Hair follicle dermal papilla cell (primary cell): Measurements from ENCODE around the gene PNPLA8. TPM values are rescaled to one million over a fixed set of nuclear protein-coding genes. Genes with fewer than 3 reads are reported as not detected.

ENCODE experiments used
- total RNA-seq: library from RNA; depleted of rRNA; stranded (reverse); fragments of >200 nt; gene quantifications from 2 replicates; pipeline ENCODE4 v1.2.3, GENCODE V29; 2012

The PNPLA8 gene, protein sequence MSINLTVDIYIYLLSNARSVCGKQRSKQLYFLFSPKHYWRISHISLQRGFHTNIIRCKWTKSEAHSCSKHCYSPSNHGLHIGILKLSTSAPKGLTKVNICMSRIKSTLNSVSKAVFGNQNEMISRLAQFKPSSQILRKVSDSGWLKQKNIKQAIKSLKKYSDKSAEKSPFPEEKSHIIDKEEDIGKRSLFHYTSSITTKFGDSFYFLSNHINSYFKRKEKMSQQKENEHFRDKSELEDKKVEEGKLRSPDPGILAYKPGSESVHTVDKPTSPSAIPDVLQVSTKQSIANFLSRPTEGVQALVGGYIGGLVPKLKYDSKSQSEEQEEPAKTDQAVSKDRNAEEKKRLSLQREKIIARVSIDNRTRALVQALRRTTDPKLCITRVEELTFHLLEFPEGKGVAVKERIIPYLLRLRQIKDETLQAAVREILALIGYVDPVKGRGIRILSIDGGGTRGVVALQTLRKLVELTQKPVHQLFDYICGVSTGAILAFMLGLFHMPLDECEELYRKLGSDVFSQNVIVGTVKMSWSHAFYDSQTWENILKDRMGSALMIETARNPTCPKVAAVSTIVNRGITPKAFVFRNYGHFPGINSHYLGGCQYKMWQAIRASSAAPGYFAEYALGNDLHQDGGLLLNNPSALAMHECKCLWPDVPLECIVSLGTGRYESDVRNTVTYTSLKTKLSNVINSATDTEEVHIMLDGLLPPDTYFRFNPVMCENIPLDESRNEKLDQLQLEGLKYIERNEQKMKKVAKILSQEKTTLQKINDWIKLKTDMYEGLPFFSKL
- total RNA-seq: 30.4 and 30.7 TPM in 2 replicates

DNA sequence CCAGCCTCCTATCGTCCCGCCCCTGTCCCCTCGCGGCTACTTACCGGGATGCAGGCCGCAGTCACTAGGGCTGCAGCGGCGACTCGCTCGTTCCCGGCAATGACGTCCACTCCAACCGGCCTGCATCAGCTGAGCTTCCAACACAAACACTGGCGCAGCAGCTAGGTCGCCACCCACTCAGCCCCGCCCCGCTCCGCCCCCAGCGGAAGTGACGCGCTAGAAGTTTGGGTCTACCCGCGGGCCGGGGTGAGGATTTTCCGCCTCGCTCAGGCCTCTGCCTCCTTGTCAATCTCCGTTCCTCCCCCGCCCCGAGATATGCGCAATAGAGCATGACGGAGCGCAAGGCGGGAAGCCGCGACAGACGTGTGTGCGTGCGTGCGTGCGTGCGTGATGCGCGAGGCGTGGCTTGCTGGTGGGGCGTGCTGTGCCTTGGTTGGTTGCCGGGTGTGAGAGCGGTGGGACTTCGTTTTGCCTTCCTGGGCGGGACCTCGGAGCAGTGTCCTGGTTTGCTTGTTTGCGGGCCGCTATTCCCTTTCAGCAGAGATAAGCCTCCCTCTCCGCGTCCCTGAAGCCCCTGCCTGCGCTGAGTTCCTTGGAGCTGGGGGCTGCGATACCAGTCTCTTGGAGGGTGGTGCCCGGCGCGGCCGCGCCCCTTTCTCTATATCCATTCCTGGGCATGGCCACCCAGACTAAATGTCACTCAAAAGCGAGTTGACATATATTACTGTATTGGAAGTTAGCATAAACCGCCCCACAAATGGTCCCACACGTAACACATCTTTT is at the start of gene PNPLA8:
Gene PNPLA8, minus strand, starts transcription at position 151 of the 783 bp plus-strand sequence. CDS start 10,644 bp downstream, outside the sequence.

DNA sequence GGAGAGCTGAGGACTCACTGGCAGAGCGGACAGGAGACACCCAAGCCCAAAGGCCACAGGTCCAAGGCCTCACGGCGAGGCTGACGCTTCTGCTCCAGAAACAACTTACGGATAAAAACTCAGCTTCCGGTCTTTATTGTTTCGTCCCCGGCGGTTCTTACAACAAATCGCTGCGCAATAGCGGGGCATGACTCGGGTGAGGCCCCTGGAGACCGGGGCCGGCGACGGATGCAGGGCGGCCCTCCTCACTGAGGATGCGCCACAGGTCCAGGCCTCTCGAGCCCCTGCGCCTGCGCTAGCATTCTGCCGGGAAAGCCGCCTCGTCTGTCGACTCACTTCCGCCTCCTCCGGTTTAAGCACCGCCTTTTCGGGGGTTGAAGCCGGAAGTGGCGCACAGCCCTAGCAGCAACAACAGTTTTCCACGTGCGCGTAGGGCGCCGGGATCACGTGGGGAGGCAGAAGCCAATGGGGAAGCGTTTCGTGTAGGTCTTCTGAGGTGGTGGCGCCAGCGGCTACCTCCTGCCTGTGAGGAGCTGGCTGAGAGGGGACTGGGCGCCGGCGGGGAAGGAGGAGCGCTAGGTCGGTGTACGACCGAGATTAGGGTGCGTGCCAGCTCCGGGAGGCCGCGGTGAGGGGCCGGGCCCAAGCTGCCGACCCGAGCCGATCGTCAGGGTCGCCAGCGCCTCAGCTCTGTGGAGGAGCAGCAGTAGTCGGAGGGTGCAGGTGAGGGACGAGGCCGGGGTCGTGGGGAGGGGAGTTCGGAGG is 43.6 kb upstream of the PNPLA8 start, which contains the start of the genes DNAJB9 and THAP5:
Gene DNAJB9, plus strand, starts transcription at position 494 of the 765 bp plus-strand sequence. CDS start 1,853 bp downstream, outside the sequence.
Gene THAP5, minus strand, starts transcription at position 326 of the 765 bp plus-strand sequence. Its CDS starts 137 bp downstream, at position 189.

DNA sequence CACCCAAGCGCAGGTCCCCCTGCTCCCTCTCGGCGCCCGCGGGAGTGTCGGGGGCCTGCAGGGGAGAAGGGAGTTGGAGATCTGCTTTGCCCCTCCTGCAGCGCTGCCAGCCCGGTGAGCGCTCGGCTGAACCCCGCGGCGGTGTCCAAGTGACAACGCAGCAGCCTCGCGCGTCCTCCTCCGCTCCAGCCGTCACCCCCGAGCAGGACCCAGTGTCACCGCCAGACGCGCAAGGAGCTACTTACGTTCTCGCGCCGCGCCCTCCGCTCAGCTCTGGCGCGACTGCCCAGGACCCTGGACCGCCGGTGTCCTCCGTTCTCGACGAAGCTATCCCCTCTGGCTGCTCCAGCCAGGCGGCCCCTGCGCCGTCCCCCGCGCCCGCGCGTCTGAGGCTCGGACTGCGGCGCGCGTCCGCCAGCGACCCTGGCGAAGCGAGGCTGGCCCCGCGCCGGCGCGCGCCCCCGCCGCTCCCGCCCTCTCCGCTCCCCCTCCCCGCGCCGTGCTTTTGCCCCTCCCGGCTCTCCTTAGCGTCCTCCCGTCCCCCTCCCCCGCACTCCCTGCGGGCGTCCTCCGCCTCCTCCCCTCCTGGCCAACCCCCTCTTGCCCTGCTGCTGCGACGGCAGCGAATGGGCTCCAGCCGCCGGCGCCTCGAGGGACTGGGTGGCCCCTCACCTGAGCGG is 69.8 kb downstream of the PNPLA8 start, which contains the start of gene NRCAM:
Gene NRCAM, minus strand, starts transcription at position 439 of the 680 bp plus-strand sequence. CDS start 216,372 bp downstream, outside the sequence.

Other genes starting within 250 kb of the PNPLA8 start
- 2.7 and 3.4 TPM in 2 replicates for gene NRCAM, start 69.7 kb downstream of the PNPLA8 start, total RNA-seq
- gene THAP5, start 43.6 kb upstream of the PNPLA8 start, total RNA-seq: 23.0 and 23.5 TPM in 2 replicates
- 22.9 and 40.2 TPM in 2 replicates for gene DNAJB9, start 43.7 kb upstream of the PNPLA8 start, total RNA-seq